Natural killer cell treated with Interleukin-12 subunit alpha and Interleukin-12 subunit beta and Interleukin-15 and Interleukin-18, amount 100 ng/mL, for 72 hours (primary cell): ENCODE results near the gene ZFP36L2. TPM values are rescaled to one million over a fixed set of nuclear protein-coding genes. Genes with fewer than 3 reads are reported as not detected.

Experiments used
- ATAC-seq, 2 donors: fragments of 150-1000 bp; cut with Tn5 transposase in 1 of 2; sonication (Bioruptor Pico), chemical (Tn5 transposase) in 1 of 2; 2 replicates each; pipeline ENCODE4 v1.10.0; 2021
- DNase-seq: peaks from one replicate; pipeline ENCODE4 v3.0.0; 2022; ENCODE audit warnings: low spot score
- H3K27ac Mint-ChIP-seq, 2 donors: 1 replicate in 1 of 2; 2 replicates in 1 of 2; pipeline ENCODE4 v1.8.0; 2022; ENCODE audit warnings: mixed read lengths in 2 of 2, mild to moderate bottlenecking in 1 of 2, moderate library complexity in 1 of 2
- H3K27me3 Mint-ChIP-seq, 2 donors: 1 replicate in 1 of 2; 2 replicates in 1 of 2; pipeline ENCODE4 v1.8.0; 2022; ENCODE audit warnings: mixed read lengths in 2 of 2
- H3K36me3 Mint-ChIP-seq: one replicate; pipeline ENCODE4 v1.8.0; 2022; ENCODE audit warnings: mixed read lengths
- H3K4me1 Mint-ChIP-seq, 2 donors: 1 replicate in 1 of 2; 2 replicates in 1 of 2; pipeline ENCODE4 v1.8.0; 2022; ENCODE audit warnings: low read depth in 2 of 2, mixed read lengths in 2 of 2, mild to moderate bottlenecking in 1 of 2
- H3K4me3 Mint-ChIP-seq: one replicate; pipeline ENCODE4 v1.8.0; 2022; ENCODE audit warnings: mixed read lengths
- H3K9me3 Mint-ChIP-seq: 2 replicates; pipeline ENCODE4 v1.8.0; 2022; ENCODE audit warnings: mixed read lengths
- total RNA-seq, 2 donors: library from RNA; stranded (reverse); gene quantifications; one replicate each; pipeline ENCODE4 v1.2.3, GENCODE V29; 2022

ZFP36L2 gene
- total RNA-seq, 2 donors from 2014 or later = 22.3 to 24.7 TPM

GRCh38 chr2:43174368-43174916 is 52.0 kb downstream of the ZFP36L2 start:
- H3K27ac Mint-ChIP-seq = peak overlapping the region; percentile 76 to 80
- no peaks in the 10 kb centered on the region for H3K9me3 Mint-ChIP-seq
- H3K4me3 Mint-ChIP-seq = peak overlapping the region; percentile 79
- peak; percentile 67 for DNase-seq
- ATAC-seq = peak; percentile 84 to 86
- no peaks in the 10 kb centered on the region for H3K27me3 Mint-ChIP-seq
- no peaks in the 10 kb centered on the region for H3K36me3 Mint-ChIP-seq
- peaks cover 44 to 48% of the 10 kb centered on the region in 2 donors for H3K4me1 Mint-ChIP-seq
